ENCODE measurements around the gene SLC66A2.

The SLC66A2 gene

DNA sequence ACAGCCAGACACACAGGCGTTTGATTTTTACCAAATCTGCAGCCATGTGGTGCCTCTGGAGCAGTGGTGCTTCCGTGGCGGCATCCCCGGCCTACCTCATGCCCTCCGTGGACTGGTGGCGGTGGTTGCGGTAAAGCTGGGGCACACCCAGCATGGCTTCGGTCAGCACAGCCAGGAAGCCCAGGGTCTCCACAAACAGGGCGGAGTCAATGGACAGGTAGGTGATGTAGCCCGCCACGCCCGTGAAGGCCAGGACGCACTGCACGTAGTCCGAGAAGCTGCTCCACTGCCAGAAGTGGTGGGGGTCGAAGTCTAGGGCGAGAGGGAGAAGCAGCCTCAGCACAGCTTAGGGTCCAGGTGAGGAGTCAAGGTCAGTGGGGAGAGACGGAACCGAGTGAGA, 32.4 kb downstream of the SLC66A2 start:
- DNase-seq (ENCODE audit: low read depth) = no peak

DNA sequence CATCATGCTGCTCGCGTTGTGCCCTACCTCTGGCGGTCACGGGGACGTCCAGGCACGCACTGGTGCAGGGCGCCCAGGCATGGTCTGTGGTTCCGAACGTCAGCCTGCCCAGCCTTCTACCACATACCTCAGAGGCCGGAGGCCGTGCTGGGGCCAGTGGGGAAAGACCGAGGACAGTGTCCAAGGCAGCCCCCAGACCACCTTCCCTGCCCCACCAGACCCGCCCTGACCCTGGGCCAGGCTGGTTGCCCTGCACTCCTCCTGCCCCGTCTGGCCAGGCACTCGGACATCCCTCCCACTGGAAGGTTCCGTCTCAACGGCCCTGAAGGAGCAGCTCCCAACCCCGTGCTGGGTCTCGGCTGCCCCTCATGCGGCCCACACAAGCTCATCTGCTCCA, 32.8 kb downstream of the SLC66A2 start:
- no peak for DNase-seq (ENCODE audit: low read depth)

DNA sequence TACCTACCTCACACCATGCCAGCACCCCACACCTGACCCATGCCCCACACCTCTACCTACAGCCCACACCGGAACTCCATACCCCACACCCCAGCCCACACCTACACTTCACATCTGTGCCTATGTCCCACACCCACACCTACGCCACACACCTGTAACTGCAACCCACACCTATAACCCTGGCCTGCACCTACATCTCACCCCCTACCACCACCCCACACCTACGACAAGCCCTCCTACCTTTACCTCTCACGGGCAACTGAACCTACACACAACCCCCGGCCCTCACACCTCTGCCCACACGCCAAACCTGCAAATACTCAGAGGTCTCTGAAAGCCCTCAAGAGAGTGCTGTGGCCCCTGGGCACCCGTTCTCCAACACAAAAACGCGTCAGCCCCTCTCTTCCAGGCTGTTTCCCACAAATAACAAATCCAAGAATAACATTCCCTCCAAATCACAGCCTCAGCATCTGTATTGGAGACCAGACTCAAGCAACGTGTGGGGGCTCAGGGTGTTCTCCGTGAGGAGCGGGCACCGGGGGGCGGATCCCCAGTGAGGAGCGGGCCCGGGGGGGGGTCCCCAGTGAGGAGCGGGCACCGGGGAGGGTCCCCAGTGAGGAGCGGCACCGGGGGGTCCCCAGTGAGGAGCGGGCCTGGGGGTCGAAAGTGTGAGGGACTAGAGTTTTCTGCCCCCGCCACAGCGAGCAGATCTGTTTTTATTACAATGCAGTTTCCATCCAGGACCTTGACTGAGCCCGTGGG, 33.4 kb downstream of the SLC66A2 start:
- DNase-seq (ENCODE audit: low read depth) = no peak

DNA sequence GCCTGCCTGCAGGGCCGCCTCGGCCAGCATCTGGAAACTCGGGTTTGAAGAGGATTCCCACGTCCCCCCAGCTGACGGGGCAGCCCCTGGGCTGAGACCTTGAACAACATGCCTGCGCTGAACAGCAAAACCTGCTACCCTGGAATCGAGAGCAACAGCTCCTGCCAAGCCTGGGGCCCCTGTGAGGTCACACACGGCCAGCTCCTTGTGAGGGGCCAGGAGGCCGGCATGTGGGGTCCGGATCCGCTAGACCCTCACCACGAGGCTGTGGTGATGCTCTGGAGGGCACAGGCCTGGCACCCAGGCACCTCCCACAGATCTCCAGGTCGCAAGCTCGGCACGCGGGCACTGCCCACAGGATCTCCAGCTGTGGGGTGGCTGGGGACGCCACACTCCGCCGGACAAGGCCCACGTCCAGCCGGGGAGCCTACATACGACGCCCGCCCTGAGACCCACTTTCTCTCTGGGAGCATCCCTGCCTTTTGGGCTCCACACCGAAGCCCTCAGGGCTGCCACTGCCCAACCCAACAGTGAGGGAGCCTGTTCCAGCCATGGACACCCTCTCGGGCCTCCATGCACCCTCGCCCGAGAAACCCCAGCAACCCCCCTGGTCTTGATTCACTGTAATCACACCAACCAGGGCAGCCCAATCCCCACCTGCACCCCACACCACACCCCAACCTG, 34.1 kb downstream of the SLC66A2 start:
- DNase-seq (ENCODE audit: low read depth) = no peak

DNA sequence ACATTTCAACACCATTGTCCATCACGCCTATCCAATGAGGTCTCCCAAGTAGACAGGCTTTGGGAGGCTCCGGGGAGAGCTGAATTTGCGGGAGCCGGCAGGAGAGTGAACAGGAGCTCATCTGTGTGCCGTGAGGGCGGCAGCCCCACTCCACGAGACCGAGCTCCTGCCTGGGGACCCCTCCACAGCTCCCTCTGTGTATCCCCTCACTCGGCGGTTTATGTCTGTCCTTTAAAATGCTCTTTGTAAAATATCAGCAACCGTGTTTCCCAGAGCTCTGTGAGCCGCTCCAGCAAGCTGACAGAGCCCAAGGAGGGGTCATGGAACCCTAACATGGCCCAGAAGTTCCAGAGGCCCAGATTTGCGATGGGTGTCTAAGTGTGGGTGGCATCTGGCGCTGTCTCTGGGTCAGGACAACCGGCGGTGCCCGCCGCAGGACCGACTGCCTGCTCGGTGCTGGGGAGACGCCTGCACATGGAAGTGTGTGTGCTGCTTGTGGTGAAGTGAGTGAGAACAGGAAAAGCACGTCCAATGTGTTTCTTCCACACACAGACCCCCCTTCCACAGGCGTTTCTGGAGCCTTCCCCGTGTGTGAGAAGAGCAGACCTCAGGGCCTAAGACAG, 34.8 kb downstream of the SLC66A2 start:
- DNase-seq (ENCODE audit: low read depth) = no peak

DNA sequence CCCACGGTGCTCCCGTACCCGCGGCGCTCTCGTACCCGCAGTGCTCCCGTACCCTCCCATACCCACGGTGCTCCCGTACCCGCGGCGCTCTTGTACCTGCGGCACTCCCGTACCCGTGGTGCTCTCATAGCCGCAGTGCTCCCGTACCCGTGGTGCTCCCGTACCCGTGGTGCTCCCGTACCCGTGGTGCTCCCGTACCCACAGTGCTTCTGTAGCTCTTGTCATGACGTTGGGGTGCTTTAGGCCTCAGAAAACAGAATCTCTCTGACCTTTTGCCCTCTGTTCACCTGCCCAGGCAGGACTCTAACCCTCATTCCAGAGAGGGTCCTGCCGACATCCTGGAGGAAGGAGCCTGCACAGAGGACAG, 35.3 kb downstream of the SLC66A2 start:
- no peak for DNase-seq (ENCODE audit: low read depth)

DNA sequence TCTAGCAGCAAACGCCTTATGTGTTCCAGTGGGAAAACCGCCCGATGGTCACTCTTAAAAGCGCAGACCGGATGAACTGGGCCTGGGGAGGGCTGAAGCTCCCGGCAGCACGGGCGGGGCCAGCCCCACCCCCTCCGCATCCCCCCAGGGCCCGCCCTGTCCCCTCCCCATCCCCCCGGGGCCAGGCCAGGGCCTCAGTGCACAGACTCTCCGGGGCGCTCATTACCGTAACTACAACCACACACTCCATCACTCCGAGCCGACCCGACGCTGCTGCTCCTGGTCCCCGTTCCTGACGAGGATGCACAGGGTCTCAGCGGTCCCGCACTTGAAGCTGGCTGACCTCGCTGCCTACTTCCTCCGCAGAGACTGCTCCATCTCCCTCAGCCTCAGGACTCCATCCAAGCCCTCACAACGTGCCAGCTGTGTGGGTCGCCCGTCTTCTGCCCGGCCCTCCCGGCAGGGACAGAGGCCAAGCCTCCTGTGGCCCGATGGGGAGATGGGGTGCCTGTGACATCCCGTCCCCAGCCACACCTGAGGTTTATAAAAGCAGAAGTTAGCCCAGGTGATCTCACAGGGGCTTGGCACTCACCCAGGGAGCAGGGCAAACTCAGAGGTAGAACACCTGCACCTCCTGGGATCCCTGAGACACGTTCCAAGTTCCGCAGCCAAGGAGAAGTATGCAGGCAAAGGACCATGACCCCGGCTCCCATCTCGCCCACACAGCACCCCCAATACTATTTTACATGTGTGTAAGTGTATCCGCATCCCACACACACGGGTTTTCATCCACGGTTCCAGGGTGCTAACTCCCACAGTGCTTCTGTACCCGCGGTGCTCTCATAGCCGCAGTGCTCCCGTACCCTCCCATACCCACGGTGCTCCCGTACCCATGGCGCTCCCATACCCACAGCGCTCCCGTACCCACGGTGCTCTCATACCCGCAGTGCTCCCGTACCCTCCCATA, 36.0 kb downstream of the SLC66A2 start:
- no peak for DNase-seq (ENCODE audit: low read depth)

DNA sequence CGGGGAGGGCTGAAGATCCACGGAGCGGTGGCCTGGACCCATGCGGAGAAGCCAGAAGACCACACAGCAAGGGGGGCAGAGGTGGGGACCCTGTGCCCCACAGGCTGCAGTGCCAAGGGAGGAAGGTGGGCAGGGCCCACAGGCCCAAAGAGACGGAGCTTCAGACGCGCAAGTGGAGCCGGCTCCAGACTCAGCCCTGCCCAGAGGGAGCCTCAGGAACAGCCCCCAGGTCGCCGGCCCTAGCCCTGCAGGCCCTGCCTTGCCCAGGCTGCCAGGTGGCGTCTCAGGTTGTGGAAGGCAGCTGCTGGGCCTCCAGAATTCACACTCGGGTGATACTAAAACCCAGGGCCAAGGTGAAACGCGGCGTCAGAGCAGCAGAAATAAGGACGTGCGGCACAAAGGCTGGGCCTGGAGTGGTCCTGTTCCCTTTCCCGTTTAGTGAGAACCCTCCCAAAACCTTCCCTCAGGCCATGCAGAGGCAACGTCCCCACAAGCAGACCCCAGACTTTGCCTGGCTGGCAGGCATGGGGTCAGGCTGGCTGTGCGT, 36.8 kb downstream of the SLC66A2 start:
- DNase-seq (ENCODE audit: low read depth) = no peak

DNA sequence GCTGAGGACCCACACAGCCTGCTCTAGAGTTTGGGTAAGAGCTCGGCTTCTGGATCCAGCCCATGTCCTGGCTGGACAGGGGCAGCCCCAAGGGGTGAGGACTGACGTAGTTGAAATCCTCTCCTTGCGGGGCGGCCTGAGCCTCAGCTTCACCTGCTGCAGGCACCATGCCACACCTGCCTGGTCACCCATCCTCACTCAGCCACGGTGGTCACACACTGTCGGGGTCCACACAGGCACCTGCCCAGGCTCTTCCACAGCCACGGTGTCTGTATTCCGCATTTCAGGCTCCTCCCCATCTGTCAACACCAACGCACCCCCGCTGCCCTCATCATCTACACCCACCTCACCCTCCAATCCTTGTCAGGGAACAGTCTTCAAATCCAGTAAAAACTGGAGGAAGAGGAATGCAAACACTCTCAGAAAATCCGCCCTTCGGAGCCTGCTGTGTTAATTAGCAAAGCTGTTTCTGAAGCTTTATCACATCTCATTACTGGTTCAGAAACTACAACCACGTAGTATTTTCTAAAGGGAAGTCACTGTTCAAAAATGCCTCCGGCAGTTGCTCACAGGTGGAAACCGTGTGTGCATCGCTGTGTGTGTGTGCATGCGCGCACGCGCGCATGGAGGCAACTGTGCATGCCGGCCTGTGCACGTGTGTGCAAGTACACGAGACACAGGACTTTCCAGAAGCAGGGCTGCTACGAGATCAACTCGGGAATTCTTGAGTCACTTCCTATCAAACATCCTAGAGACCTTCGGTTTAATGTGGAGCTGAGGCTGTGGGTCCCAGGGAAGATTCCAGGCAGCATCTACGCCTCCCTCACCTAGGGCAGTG, 38.2 kb downstream of the SLC66A2 start:
- no peak for DNase-seq (ENCODE audit: low read depth)

DNA sequence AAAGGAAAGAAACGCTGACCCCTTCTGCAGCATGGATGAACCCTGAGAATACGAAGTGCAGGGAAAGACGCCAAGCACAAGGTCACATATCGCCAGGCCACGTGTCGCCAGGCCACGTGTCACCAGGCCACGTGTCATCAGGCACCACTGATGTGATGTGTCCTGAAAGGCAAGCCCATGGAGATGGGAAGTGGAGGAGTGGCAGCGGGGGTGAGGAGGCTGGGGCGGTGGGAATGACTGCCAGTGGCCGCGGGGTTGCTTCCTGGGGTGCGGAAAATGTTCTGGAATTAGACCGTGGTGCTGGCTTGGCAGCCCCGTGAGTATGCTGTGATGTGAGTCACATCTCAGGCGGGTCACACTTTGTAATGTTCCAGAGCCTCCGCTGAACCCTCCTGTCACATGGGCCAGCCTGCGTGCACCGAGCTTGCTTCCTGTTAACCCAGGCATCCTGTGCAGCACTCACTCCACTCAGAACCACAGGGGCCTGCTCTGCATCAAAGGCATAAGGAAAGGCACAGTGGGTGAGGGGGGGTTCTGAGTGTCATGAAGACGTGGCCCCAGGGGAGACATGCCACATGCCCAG, 39.0 kb downstream of the SLC66A2 start:
- DNase-seq (ENCODE audit: low read depth) = no peak

DNA sequence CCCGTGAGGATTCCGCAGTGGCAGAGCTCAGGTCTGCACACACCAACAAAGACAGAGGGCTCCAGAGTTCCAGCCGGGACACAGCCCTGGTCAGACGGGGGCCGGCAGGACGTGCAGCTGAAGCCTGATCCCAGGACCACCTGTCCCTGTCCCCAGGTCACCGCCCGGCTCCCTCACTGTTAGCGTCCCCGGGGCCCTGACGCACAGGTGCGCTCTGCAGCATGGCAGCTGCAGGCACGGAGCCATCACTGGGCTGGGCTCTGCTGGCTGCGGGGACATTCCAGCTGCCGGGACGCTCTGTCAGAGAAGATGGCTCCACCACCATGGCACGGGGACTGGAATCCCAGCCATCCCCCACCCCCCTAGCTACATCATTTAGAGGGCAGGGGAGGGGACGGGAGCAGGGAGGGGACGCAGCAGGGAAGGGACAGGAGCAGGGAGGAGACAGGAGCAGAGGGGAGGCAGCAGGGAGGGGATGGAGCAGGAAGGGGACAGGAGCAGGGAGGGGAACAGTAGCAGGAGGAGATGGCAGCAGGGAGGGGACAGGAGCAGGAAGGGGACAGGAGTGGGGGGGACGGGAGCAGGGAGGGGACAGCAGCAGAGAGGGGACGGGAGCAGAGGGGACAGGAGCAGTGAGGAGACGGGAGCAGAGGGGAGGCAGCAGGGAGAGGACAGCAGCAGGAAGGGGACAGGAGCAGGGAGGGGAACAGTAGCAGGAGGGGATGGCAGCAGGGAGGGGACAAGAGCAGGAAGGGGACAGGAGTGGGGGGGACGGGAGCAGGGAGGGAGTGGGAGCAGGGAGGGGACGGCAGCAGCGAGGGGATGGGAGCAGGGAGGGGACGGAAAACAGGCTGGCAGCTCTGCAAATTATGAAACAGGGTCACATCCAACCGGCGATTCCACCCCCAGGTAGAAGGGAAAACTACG, 39.8 kb downstream of the SLC66A2 start:
- DNase-seq (ENCODE audit: low read depth) = no peak

DNA sequence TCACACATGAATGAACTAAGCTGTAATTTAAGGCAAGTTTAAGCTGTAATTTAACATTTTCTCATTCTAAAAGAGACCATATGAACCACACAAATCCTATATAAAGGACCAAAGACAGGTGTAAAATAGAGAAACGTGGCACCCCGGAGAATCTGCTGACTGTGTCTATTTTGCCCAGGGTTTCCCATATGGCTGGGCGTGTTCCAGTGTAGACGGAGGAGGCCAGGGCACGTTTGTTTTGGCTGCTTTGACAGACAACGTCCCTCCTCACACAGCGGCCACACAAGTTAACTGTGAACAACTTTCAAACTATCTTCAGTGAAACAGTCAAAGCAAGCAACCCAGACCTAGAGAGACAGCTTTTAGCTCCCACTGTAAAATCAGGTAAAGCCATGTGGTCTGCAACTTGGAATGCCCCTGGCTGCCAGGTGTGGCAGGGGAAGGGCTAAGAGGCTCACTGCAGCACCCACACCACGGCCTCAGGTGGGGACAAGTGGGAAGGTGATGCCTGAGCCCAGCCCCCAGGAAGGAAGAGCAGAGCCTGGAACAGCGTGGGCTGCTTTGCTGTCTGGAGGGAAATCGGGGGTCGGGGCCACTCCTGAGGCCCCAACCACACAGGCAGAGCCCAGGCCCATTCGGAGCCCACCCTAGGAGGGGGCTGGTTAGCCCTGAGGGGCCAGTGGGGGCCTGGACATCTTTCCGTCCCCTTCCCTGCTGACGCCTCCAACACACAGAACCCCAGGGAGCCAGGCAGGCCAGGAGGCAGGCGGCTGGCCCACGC, 40.7 kb downstream of the SLC66A2 start:
- no peak for DNase-seq (ENCODE audit: low read depth)

DNA sequence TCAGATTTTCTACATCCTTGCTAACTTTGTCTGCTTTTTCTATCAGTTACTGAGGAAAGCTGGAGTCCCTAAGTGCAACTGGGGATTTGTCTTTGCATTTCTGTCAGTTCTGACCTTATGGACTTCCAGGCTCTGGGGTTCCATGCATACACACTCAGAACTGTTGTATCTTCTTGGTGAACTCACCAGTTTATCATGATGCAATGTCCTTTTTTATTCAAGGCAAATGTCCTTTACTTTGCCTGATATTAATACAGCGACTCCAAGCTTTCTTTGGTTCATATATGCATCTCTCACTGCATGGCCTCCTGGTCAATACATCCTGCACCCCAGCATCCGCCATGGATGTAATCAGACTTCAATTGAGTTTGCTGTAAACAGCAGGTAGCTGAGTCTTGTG, 44.7 kb downstream of the SLC66A2 start:
- no peak for DNase-seq (ENCODE audit: low read depth)

DNA sequence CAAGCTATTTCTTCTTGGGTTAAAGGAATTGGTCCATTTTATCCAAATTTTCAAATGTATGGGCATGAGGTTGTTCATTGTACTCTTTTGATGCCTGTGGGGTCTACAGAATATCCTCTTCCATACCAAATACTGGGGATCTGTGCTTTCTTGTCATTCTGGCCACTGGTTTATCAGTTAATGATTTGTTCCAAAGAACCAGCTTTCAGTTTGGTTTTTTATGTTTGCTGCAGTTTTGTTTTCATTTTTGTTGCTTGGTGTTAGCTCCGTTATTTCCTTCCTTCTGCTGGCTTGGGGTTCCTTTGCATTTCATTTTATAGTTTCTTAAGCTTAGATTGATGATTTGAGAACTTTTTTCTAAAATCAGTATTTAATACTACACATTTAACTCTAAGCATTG, 45.5 kb downstream of the SLC66A2 start:
- no peak for DNase-seq (ENCODE audit: low read depth)

DNA sequence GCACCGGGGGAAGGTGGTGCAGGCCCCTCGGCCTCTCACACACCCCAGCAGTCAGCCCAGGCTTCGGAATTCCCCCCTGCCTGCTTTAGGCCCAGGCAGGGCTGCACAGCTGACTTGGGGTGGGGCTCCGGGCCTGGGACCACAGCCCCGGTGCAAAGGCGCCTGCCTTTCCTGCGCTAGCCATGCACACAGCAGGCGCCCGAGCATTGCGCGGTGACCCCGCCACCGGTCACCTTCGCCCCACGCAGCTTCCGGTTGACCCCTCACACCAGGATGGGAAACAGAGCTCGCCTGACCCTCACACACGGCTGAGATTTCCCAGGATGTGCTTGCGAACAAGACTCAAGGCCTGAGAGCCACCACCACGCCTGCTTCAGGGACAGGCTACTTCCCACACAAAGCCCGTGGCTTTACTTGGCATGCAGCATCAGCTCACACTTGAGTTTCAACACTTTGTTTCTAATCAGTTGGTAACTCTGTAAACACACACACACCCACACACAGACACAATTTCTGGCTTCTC, 46.0 kb downstream of the SLC66A2 start:
- DNase-seq (ENCODE audit: low read depth) = no peak

DNA sequence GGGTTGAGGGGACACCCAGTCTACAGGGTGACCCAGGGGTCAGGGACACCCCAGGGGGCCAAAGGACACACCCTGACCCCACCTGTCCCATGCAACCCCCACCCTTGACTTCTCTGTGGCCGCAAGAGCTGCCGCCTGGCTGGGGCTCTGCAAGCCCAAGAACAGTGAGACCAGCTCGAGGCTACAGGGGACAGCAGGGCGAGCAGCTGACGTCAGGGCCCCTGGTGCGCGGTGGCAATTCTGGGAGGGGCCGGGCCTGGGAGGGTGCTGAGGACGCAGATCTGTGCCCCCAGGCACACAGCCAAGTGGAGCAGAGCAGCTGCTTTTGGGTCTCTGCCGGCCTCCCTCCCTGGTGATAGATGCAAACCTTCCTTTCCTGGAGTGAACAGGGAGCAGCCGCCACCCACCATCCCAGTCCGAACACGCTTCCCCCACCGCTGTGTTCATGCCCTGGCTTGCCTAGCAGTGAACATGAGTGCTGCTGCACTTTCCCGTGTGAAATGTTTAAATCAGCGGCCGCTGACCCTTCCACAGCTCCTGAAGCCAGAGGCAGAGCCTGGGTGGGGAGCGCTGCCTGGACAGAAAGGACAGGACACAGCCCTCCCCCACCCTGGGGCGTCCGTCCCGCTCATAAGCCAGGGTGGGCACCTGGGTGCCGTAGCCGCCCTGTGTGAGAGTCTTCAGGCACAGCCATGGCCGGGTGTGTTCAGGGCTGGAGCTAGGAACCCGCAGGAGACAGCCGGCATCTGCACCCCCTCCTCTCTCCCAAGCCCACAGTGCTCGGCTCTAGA, 46.9 kb downstream of the SLC66A2 start:
- DNase-seq (ENCODE audit: low read depth) = no peak

DNA sequence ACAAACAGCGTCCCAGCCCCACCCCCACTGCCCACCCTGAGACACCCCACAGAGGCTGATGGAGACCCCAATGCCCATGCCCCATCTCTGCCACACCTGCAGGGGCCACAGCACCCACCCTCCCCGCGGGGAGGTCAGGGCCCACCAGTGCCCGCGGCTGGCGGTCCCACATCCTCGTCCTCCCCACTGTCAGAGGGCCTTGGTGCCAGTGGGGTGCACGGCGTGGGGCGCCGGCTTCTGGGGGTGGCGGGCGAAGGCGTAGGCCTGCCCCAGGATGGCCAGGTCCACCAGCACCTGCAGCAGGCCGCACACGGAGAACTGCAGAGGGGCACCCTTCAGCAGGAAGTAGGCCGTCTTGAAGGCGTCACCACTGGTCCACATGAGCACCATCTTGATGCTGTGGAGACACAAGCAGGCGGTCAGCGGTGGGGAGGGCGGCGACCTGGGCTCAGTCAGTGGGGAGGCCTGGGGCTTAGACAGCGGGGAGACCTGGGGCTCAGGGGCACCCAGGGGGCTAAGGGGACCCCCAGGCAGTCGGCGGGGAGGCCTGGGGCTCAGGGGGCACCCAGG, 47.6 kb downstream of the SLC66A2 start:
- no peak for DNase-seq (ENCODE audit: low read depth)
